Glomerular endothelial cell (primary cell): ENCODE data around the gene UBE3B. TPM values are rescaled to one million over a fixed set of nuclear protein-coding genes. Genes with fewer than 3 reads are reported as not detected.

Experiments used
- DNase-seq: peaks from one replicate; pipeline ENCODE4 v3.0.0-alpha.2; 2011; ENCODE audit warnings: low read depth, low spot score; ENCODE audit errors: extremely low read depth
- total RNA-seq: library from RNA; depleted of rRNA; stranded (reverse); fragments of >200 nt; gene quantifications from 2 replicates; pipeline ENCODE4 v1.2.3, GENCODE V29; 2015

UBE3B gene
- total RNA-seq, 1 donor from 2014 or later: 59.6 TPM

GRCh38 chr12:109549613-109550270 lies 72.3 kb downstream of the UBE3B start:
- DNase-seq: no peak

- DNase-seq: no peak
These were observed 72.8 kb downstream of the UBE3B start for GRCh38 chr12:109550281-109550680.

DNA sequence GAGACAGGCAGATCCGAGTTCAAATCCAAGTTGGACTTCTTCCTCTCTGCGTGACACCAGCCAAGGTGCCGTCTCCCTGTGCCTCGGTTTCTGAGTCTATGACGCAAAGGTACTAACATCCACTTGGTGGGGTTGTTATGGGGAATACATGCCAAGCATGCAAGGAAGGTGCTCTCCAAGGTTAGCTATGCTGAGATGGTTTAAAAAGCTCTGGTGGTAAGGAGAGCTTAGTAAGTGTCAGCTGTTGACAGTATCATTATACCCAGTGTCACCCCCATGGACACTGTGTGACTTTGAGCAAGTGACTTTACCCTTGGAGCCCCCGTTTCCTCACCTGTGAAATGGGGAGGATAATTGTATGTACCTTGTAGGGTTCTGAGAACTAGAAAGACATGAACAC lies 73.7 kb downstream of the UBE3B start:
- DNase-seq: no peak

DNA sequence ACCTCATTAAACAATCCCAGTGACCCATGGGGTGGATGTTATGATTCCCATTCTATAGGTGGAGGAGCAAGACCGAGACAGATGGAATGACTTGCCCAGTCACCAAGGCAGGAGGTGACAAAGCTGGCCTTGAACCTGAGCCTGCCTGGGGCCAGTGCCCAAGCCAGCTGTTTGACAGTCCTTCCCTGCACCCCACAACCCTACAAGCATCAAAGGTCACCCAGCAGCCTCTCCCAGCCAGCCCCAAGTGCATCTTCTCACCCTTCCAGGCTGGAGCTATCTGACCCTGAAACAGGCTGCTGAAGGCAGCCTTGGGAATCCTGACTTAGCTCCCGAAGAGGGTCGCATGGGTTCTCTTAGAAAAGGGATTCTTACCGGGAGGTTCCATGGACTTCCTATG lies 75.5 kb downstream of the UBE3B start:
- no peak for DNase-seq

GRCh38 chr12:109553483-109553882 lies 76.0 kb downstream of the UBE3B start:
- DNase-seq: no peak

- no peak for DNase-seq
These were observed 76.6 kb downstream of the UBE3B start for GRCh38 chr12:109553906-109554500.

DNA sequence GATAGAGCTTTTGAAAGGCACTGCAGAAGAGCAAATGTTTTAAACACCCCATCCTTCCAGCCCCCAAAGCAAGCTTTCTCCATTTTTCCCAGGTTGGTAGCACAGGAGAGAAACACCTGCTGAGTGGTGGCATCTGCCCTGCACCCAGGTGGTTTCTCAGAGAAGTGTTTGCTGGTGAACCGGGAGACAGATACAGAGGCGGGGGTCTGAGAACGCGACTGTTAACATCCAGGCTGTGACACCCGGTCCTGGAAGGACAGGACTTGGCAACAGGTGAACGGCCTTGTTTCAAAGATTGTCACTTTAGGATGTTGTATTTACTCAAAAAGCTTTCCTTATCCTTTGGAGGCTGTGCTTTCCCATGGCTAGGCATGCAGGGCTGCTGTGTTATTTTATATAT lies 77.3 kb downstream of the UBE3B start:
- DNase-seq: no peak

DNA sequence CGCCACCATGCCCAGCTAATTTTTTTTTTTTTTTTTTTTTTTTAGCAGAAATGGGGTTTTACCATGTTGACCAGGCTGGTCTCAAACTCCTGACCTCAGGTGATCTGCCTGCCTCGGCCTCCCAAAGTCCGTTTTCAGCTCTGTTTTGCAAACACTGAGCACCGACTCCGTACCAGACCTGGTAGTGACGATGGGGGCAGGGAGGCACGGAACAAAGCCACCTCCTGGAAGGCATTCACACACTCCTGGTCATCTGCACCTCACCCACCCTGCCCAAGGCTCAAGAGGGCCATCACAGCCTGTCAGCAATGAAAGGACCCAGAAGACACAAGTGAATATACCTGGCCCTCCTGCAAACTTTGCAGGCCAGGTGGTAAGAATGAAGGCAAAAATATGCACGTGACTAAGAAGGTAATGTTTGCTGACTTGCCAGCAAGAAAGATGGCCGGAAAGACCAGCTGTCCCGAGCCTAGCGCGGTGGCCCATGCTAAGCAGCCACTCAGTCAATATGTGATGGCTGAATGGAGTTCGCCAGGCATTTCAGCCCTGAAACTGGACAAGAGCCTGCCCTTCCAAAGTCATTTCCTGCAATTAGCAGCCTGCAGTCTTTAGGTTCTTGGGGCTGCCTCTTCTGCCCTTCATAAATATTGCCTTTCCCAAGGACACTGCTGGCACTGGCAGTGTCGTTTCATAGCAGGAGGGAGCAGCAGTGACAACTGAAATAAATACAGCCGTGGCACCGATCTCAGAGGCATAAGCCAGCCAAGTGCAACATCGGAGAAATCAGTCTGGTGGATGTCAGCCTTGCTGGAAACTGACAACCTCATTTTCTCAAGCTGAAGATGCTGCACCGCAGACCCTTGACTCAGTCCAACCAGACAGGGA lies 78.2 kb downstream of the UBE3B start:
- no peak for DNase-seq

- no peak for DNase-seq
These were observed 79.8 kb downstream of the UBE3B start for GRCh38 chr12:109557200-109557599.

DNA sequence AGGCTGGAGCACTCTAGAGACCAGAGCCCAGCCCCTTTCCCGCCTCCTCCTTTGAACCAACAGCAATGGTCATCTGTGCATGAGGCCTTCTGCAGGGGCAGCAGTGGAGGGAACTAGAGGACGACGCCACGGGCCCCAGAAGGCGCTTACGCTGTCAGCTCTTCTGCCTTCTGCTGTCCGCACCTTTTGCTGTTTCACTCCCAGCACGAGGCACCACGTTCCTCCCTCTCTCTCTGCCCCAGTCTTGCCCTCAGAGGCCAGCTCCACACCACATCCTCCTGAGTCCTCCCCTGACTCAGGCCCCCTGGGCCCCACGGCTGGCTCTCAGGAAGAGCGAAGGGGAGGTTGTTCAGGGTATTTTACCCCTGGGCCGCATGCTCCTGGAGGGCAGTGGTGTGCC lies 80.4 kb downstream of the UBE3B start:
- no peak for DNase-seq

DNA sequence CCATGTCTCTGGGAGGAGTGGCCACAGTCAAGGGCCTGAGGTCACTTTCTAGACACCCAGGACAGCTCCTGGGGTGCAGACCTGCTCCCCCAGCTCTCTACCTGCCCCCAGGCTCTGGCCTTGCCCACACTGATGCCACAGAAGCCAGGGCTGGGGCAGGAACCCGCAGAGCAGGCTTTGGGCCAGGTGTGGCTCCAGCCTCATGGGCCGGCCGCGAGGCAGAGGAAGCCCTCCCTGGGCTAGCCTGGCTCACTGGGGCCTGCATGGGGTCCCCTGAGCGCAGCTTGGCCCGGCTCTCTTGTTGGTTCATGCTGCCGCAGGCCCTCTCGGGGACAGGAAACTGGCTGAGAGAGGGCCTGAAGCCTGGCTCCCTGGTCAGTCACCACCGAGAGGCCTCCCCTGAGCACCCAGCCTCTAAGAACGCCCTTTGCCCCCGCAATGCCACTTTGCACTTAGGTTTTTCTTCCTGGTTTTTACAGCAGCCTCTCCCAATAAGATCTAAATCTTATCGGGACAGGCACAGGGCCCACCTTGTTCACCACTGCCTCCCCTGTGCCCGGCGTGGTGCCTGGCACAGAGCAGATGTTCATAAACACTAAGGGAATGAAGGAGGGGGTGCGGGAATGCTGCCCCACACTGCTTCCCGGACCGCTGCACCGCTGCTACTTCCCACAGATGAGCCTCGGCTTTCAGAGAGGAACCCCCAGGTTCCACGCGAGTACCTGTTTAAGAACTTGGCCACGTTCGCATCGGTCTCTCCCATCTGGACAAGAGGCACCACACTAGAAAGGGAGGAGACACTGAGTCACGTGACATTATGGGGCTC lies 81.2 kb downstream of the UBE3B start:
- no peak for DNase-seq

DNA sequence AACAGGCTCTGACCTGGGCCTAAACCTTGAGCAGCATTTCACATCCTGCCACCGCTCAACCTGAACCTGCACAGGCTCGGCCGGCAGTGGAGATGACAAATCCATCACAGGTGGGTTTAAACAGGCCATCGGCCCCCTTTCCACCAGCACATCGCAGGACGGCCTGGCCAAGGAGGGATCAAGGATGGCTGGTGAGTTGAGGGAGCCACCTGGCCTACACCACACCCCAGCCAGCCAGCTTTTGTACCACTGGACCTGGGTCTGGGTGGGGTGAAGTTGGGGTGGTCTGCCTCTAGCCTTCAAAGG lies 81.7 kb downstream of the UBE3B start:
- no peak for DNase-seq

DNA sequence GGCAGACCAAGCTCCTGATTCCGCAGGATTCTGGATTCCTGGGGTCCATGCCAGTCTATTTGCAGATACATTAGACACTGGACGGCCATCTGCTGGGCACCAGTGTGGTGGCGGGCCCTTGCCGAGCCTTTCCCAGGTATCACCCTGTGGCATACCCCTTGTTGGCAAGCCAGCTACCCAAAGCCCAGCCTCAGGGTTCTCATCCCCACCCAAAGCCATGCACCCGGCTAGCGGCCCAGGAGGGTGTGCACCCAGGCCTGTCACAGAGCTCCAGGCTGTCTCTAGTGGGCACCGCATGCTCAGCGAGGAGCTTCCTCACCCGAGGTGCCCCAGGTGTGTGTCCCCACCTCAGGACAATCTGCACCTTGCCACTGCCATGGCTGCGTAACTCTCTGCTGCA lies 82.2 kb downstream of the UBE3B start:
- DNase-seq: no peak

DNA sequence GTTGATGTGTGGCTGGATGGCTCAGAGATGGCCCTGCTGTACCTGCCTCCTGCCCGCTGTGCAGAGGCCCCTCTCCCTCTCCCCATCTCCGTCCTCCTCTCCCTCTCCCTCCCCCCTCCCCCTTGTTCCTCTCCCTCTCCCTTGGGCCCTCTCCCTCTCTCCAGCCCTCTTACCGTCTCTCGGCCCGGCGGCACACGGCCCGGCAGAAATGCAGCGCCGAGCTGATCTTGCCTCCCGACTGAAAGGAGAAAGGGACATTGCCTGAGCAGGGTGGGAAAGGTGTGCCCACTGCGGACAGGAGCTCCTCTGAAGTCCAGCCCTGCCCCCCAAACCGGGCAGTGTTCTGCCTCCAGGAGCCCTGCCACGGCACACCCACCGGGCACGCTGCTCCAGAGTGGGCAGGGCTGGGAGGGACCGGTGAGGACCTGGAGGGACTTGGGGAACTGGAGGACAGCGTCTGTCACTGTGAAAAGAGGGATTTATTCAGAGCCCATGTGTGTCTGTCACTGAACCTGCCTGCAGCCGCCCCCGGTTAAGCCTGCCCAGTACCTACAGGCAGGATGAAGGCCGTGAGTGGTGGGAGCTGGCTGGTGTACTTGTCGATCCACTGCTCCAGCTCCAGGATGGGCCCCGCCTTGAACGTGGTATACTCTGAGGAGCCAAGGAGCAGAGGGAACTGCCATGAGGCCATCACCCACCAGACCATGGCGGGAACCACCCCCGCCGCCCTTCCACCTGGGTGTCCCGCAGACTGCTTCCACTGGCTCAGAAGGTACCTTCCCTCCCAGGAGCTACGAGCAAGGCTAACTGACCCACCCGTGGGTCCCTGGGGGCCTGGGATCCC lies 83.7 kb downstream of the UBE3B start:
- DNase-seq: no peak

DNA sequence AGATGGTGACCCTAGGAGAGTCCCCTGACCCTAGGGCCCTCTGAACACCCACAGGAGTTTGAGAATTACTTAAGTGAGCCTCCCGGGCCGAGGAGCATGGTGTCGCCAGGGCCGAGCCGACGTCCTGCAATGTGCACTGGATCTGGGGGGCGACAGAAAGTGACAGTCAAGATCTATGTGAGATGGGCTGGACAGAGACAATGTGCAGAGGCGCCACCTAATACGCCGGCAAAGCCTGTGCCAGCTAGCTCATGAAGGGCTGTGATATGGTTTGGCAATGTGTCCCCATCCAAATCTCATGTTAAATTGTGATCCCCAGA lies 84.2 kb downstream of the UBE3B start:
- no peak for DNase-seq

DNA sequence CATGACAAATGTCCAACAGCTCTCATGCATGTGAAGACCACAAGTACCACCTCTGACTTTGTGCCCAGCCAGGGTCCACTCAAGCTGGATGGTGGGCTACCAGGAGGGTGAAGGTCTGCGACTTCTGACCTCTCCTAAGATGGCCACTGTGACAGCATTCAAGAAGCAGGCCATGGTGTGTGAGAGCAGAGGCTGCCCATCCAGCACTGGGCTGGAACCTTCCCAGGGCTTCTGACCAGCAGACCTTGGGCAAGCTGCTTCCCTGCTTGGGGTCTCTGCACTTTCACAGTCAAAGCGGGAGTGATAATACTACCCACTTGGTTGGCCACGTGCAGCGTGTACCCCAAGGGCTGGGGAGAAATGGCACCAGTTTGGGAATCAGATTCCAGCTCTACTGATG lies 85.4 kb downstream of the UBE3B start:
- no peak for DNase-seq

DNA sequence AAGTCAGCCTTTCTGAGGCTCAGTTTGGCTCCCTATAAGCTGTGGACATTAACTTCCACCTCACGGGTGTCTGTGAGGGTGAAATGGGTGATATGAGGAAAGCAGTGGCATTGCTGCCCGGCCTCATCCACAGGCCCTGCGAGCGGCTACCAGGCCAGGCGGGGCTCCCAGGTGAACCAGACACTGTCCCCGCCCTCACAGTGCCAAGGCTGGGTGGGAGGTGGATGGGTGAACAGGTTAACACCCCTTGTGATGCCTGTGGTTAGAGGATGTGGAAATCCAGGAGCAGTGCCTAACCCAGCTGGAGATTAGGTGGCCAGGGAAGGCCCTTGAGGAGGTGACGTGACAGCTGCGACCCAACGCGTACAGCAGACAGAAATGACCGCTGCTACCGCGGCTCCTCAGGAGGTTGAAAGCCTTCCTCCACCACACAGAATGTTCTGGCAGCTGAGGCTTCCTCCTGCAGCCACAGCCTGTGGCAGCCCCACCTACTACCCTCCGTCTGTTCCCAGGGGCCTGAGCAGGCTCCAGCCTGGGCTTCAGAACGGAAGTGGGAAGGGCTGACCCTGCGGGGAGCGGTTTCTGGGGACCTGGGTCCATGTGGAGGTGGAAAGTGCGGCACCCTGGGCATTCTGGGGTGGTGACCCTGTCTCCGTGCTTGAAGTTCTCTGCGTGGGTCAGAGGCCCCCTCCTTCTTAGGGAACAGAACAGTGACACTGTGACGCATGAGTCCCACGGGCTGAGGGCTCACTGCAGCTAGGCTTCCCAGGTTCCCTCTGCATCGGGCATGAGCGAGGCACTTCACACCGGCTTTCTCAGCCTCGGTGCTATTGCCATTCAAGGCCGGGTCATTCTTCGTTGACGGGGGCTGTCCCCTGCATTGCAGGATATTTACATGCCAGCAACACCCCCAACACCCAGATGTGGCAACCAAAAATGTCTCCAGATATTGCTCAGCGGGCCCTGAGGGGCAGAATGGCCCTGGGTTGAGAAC lies 86.2 kb downstream of the UBE3B start:
- DNase-seq: no peak

GRCh38 chr12:109566424-109566823 lies 89.0 kb downstream of the UBE3B start:
- DNase-seq: no peak

- no peak for DNase-seq
These were observed 89.9 kb downstream of the UBE3B start for GRCh38 chr12:109567296-109567695.
